Ovary (tissue), 9 donors: ENCODE measurements around the gene C1R. TPM values are rescaled to one million over a fixed set of nuclear protein-coding genes. Genes with fewer than 3 reads are reported as not detected.

Experiments used
- DNase-seq, 5 donors: peaks; one replicate each; pipeline ENCODE4 v3.0.0-alpha.2; 2019 to 2020
- H3K27ac ChIP-seq, 2 donors: fragments of 200-600 bp; one replicate each; pipeline versions ENCODE4 v1.5.1 to v1.8.0; 2019 to 2022
- H3K27me3 ChIP-seq: fragments of 200-600 bp; one replicate; pipeline ENCODE4 v1.8.0; 2022
- H3K36me3 ChIP-seq: fragments of 200-600 bp; sonication (generic); one replicate; pipeline ENCODE4 v1.5.1; 2019
- H3K4me1 ChIP-seq: one replicate; pipeline ENCODE4 v1.8.1; 2013; ENCODE audit warnings: mild to moderate bottlenecking, moderate library complexity; ENCODE audit not compliant: insufficient read depth
- H3K4me3 ChIP-seq: fragments of 200-600 bp; sonication (generic); one replicate; pipeline ENCODE4 v1.5.1; 2017
- H3K9me3 ChIP-seq, 2 donors: fragments of 200-600 bp in 1 of 2; sonication (generic) in 1 of 2; one replicate each; pipeline versions ENCODE4 v1.5.1 to v1.8.1; 2013 to 2019; ENCODE audit warnings: mild to moderate bottlenecking in 1 of 2, moderate library complexity in 1 of 2
- EP300 ChIP-seq: sonication (generic); formaldehyde crosslinking; IDR thresholded peaks from one replicate; pipeline ENCODE4 v1.6.1; 2017; ENCODE audit warnings: antibody characterized with exemption
- POLR2A ChIP-seq: fragments of 450-650 bp; IDR thresholded peaks from one replicate; pipeline ENCODE4 v1.6.1; 2017; ENCODE audit warnings: antibody characterized with exemption, mild to moderate bottlenecking, moderate library complexity
- WGBS, 3 donors: extraction: QIAGEN DNeasy Blood & Tissue Kit in 1 of 3; methylation state at CpG; one replicate each; pipeline versions ENCODE4 v1.1.5 to v1.1.7; 2013 to 2017; 5-methylcytosine and 5-hydroxymethylcytosine counted together
- intact Hi-C, 4 donors: fragments of 100-400 bp; cut with DNase I; formaldehyde crosslinking; loops; one replicate each; pipeline versions ENCODE4 v1.11.0 to v1.15.1; 2022 to 2023
- polyA plus RNA-seq, 2 donors: library from polyadenylated mRNA; stranded (reverse); fragments of 200-250 nt in 1 of 2; fragments of 350-450 nt in 1 of 2; fragmentation: Illumina TruSeq in 1 of 2; extraction: RNeasy Lipid Tissue Mini Kit (QIAGEN cat#74804) in 1 of 2; gene quantifications; one replicate each; pipeline ENCODE4 v1.2.3, GENCODE V29; 2013 to 2014
- total RNA-seq, 7 donors: library from RNA; depleted of rRNA in 2 of 7; stranded (reverse); fragments of >200 nt in 2 of 7; fragmentation: NEBNext Ultra II Directional in 3 of 7; extraction: Animal tissue kit (Norgen Biotek cat#: 25700) in 3 of 7; gene quantifications; one replicate each; pipeline versions ENCODE4 v1.1.0 to v1.2.4, GENCODE V29; 2016 to 2023
- TF ChIP-seq, protein P1 (sequence below), 3 donors: fragments of 450-650 bp in 2 of 3; fragments of 200-600 bp in 1 of 3; IDR thresholded peaks; one replicate each; pipeline versions ENCODE4 v1.5.1 to v1.8.0; 2016 to 2022; ENCODE audit warnings: antibody characterized with exemption in 3 of 3, mild to moderate bottlenecking in 1 of 3
- donor health status: DM: no; HTN: no; CAD: no; lungs with moderate emphysema.
- donor health status: DM: no; HTN: no; CAD: no.
- donor health status: Bipolar disorder and iron deficiency.
- donor health status: DM: yes; HTN: yes; CAD: no.
- donor health status: DM: no; HTN: no; CAD: no.
- donor health status: DM: yes; HTN: yes; CAD: no.

C1R gene
- total and polyA plus RNA-seq, 9 donors, result 472 to 1,524 (median 796) TPM

DNA sequence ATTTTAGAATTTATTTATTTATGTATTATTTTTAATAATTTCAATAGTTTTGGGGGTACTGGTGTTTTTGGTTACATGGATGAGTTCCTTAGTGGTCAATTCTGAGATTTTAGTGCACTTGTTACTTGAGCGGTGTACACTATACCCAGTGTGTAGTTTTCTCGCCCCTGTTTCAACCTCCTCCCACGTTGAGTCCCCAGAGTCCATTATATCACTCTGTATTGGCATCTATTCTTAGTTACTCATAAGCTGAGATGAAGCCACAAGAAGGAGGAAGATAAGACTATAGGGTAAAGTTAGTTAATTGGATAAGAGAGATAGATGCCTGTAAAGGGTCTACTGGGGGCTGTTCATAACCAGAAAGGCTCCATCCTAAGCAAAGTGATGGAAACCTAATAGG is 27.7 kb downstream of the C1R start:
- intact Hi-C loops, result loop anchor here in 2 of 4 donors (5.0 kb wide), 1 partner anchor 43 kb away; the partner anchor contains the start of gene C1RL (in 2 of the 2)
- TF ChIP-seq POLR2A (no peak), EP300 (no peak)
- TF ChIP-seq, protein P1, sequence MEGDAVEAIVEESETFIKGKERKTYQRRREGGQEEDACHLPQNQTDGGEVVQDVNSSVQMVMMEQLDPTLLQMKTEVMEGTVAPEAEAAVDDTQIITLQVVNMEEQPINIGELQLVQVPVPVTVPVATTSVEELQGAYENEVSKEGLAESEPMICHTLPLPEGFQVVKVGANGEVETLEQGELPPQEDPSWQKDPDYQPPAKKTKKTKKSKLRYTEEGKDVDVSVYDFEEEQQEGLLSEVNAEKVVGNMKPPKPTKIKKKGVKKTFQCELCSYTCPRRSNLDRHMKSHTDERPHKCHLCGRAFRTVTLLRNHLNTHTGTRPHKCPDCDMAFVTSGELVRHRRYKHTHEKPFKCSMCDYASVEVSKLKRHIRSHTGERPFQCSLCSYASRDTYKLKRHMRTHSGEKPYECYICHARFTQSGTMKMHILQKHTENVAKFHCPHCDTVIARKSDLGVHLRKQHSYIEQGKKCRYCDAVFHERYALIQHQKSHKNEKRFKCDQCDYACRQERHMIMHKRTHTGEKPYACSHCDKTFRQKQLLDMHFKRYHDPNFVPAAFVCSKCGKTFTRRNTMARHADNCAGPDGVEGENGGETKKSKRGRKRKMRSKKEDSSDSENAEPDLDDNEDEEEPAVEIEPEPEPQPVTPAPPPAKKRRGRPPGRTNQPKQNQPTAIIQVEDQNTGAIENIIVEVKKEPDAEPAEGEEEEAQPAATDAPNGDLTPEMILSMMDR (IDR thresholded peaks at IDR 0.05), result no peak
- no peak for DNase-seq
- 63 to 74% (median 65%) methylated on average over 3 of the region's 3 CpGs for WGBS, 3 donors
- H3K36me3 ChIP-seq, result no peaks in the 10 kb centered on the region
- no peak overlapping the region for H3K27ac ChIP-seq
- H3K4me3 ChIP-seq, result no peak overlapping the region
- no peaks in the 10 kb centered on the region for H3K27me3 ChIP-seq
- peaks cover 19% of the 10 kb centered on the region for H3K4me1 ChIP-seq
- H3K9me3 ChIP-seq, result no peaks in the 10 kb centered on the region

DNA sequence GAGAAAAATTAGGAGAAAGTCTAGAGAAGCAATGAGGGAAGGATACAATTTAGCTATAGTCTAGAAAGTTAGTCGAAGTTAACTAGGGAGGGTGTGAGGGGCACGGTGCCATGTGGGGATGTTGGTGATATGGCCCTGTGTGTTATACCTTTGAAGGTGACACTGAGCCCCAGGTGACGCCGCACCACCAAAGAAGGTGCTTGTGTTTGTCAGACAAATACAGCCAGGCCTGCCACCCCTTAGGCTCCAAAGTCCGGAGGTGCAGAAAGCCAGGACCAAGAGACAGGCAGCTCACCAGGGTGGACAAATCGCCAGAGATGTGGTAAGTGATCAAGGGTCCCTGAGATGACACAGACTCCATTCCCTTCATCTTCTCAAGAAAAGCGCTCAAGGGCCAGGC is 30.6 kb downstream of the C1R start:
- peak overlapping the region; percentile 48 for H3K4me3 ChIP-seq
- TF ChIP-seq, protein P1 (IDR thresholded peaks at IDR 0.05), result no peak
- no peaks in the 10 kb centered on the region for H3K27me3 ChIP-seq
- H3K27ac ChIP-seq, result peak overlapping the region; percentile 58 to 89
- DNase-seq, result peak in 4 of 5 donors; percentile 42 to 54 (median 48)
- WGBS, 3 donors, result 70 to 82% (median 74%) methylated on average over 7 of the region's 7 CpGs
- peaks cover 8% of the 10 kb centered on the region for H3K4me1 ChIP-seq
- intact Hi-C loops, result loop anchor here (2.0 to 5.0 kb wide), 4 partner anchors 29 to 49 kb away; partner anchors contain the start of genes C1RL (in 2 of the 4) and C1R (in 1 of the 4)
- H3K9me3 ChIP-seq, result no peaks in the 10 kb centered on the region
- H3K36me3 ChIP-seq, result no peaks in the 10 kb centered on the region

DNA sequence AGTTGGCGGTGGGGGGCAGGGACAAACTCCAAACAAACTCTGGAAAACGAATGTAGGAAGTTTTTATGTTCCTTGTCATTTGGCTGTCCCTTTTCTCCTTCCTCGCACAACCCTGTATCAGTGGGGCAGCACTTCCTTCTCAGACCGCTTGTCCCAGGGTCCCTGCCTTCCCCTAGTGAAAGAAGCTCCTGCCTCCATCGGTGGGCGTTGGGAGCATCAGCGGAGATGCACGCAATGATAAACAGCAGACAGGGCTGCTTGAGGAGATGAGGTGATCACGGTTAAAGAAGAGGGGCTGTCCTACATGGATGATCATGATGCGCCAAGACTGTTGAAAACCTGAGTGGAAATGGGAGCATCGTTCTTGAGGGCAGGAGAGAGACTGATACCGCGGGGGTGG is 31.1 kb downstream of the C1R start:
- H3K27ac ChIP-seq, result peak overlapping the region; percentile 66 to 89
- peak in 3 of 5 donors; percentile 43 to 50 (median 50) for DNase-seq
- peak overlapping the region; percentile 48 for H3K4me3 ChIP-seq
- H3K9me3 ChIP-seq, result no peaks in the 10 kb centered on the region
- H3K27me3 ChIP-seq, result no peaks in the 10 kb centered on the region
- H3K4me1 ChIP-seq, result peaks cover 8% of the 10 kb centered on the region
- WGBS, 3 donors, result 13 to 27% (median 15%) methylated on average over 13 of the region's 13 CpGs
- TF ChIP-seq POLR2A (no peak), EP300 (no peak)
- TF ChIP-seq, protein P1 (IDR thresholded peaks at IDR 0.05), result no peak
- intact Hi-C loops, result loop anchor here (2.0 to 5.0 kb wide), 4 partner anchors 30 to 50 kb away; partner anchors contain the start of genes C1RL (in 2 of the 4) and C1R (in 1 of the 4)
- no peaks in the 10 kb centered on the region for H3K36me3 ChIP-seq

DNA sequence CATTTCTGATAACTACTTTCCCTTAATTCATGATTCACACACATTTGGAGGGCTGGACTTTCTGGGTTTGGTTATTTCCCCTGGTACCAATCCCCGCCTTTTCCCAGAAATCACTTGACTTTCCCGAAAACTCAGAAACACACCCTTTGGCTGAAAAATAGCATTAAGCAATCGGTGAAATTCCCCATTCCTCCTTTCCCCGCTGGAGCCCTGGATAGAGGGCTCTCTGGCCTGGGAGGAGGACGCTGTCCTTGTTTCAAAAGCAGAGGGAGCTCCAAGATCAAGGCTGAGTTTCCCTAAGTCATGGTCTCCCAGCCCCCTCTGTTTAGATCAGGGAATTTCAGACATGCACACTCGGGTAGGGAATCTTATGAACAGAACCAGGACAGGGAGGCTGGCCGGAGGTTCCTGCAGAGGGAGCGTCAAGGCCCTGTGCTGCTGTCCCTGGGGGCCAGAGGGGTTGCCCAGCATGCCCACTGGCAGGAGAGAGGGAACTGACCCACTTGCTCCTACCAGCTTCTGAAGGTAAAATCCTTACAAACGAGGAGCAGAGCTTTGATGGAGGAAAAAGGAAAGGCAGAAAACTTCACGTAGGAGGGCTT is 31.8 kb downstream of the C1R start, which contains the start of gene C1S:
Gene C1S, plus strand, starts transcription at position 366 of the 602 bp plus-strand sequence. CDS start 1,195 bp downstream, outside the sequence.
- TF ChIP-seq EP300, result peak; percentile 99
- TF ChIP-seq, protein P1 (IDR thresholded peaks at IDR 0.05), result peak; percentile 85 to 99 (median 98)
- TF ChIP-seq POLR2A, result peak; percentile 90
- intact Hi-C loops, result loop anchor here (1.0 to 5.0 kb wide), 5 partner anchors 30 to 50 kb away; partner anchors contain the start of genes C1RL (in 3 of the 4) and C1R (in 1 of the 4)
- DNase-seq, result peak; percentile 80 to 92 (median 85)
- Histone ChIP-seq H3K27me3 (no peaks in the 10 kb centered on the region), H3K4me1 (peaks cover 8% of the 10 kb centered on the region), H3K36me3 (no peaks in the 10 kb centered on the region), H3K4me3 (peak within 1 kb of the TSS; percentile 48), H3K27ac (peak within 1 kb of the TSS; percentile 66 to 89), H3K9me3 (no peaks in the 10 kb centered on the region)
- WGBS, 3 donors, result 2 to 6% (median 3%) methylated on average over 10 of the region's 10 CpGs
